Activated naive CD4-positive, alpha-beta T cell (primary cell): ENCODE results near the gene IL17RD.

Source experiments
- DNase-seq, 4 experiments: peaks; one replicate each; lab custom pipeline; 2025; lab: John Stamatoyannopoulos, UW

The IL17RD gene

GRCh38 chr3:57065588-57065987 lies 99.6 kb downstream of the IL17RD start:
- no peak for DNase-seq

- no peak for DNase-seq
Measured at GRCh38 chr3:57064572-57064971, 100.6 kb downstream of the IL17RD start.

GRCh38 chr3:57064001-57064400 lies 101.2 kb downstream of the IL17RD start:
- no peak for DNase-seq

GRCh38 chr3:57063032-57063431 lies 102.1 kb downstream of the IL17RD start:
- DNase-seq, result no peak

GRCh38 chr3:57062101-57062631 lies 103.0 kb downstream of the IL17RD start:
- no peak for DNase-seq

GRCh38 chr3:57061556-57061955 lies 103.6 kb downstream of the IL17RD start:
- no peak for DNase-seq

- no peak for DNase-seq
Measured at GRCh38 chr3:57060089-57060821, 104.9 kb downstream of the IL17RD start, which contains the start of gene SPATA12. Gene SPATA12 (plus strand): TSS chr3:57060664. CDS start chr3:57073695, 13,031 bp downstream.

- DNase-seq, result no peak
Measured at GRCh38 chr3:57059411-57059810, 105.7 kb downstream of the IL17RD start.

GRCh38 chr3:57057351-57057750 lies 107.8 kb downstream of the IL17RD start:
- DNase-seq, result no peak

- DNase-seq, result no peak
Measured at GRCh38 chr3:57053122-57053521, 112.0 kb downstream of the IL17RD start.

GRCh38 chr3:57052662-57053061 lies 112.5 kb downstream of the IL17RD start:
- no peak for DNase-seq

GRCh38 chr3:57048728-57049127 lies 116.4 kb downstream of the IL17RD start:
- DNase-seq, result no peak

GRCh38 chr3:57048052-57048671 lies 117.0 kb downstream of the IL17RD start:
- DNase-seq, result no peak

GRCh38 chr3:57046101-57046765 lies 118.9 kb downstream of the IL17RD start:
- DNase-seq, result no peak

GRCh38 chr3:57043518-57043917 lies 121.6 kb downstream of the IL17RD start:
- no peak for DNase-seq

- DNase-seq, result no peak
Measured at GRCh38 chr3:57041674-57042073, 123.5 kb downstream of the IL17RD start.
